Fibroblast of lung (primary cell): ENCODE measurements around the gene ZNF407.

Experiments used
- EZH2 ChIP-seq: IDR thresholded peaks from 2 replicates; pipeline ENCODE4 v1.5.1; 2012; ENCODE audit warnings: low read length, control low read depth, mild to moderate bottlenecking; ENCODE audit errors: missing control alignments
- TF ChIP-seq, protein P1 (sequence below), 2 donors: IDR thresholded peaks in 1 of 2; conservative IDR thresholded peaks in 1 of 2; 1 replicate in 1 of 2; 2 replicates in 1 of 2; pipeline ENCODE4 v1.5.1; 2011 to 2012; ENCODE audit warnings: low read length in 2 of 2, control low read depth in 1 of 2, inconsistent platforms in 1 of 2, low read depth in 1 of 2, mild to moderate bottlenecking in 1 of 2

- TF ChIP-seq, protein P1, sequence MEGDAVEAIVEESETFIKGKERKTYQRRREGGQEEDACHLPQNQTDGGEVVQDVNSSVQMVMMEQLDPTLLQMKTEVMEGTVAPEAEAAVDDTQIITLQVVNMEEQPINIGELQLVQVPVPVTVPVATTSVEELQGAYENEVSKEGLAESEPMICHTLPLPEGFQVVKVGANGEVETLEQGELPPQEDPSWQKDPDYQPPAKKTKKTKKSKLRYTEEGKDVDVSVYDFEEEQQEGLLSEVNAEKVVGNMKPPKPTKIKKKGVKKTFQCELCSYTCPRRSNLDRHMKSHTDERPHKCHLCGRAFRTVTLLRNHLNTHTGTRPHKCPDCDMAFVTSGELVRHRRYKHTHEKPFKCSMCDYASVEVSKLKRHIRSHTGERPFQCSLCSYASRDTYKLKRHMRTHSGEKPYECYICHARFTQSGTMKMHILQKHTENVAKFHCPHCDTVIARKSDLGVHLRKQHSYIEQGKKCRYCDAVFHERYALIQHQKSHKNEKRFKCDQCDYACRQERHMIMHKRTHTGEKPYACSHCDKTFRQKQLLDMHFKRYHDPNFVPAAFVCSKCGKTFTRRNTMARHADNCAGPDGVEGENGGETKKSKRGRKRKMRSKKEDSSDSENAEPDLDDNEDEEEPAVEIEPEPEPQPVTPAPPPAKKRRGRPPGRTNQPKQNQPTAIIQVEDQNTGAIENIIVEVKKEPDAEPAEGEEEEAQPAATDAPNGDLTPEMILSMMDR (conservative IDR thresholded peaks at IDR 0.05 in 1 of 2, IDR thresholded peaks at IDR 0.05 in 1 of 2; ENCODE audit: low read depth in 1 of 2, low read length in 2 of 2): no peak
- TF ChIP-seq EZH2: no peak
These were observed 427.2 kb downstream of the ZNF407 start for GRCh38 chr18:75024871-75025270.
